Measurements from ENCODE around the gene TNRC18. TPM values are rescaled to one million over a fixed set of nuclear protein-coding genes. Genes with fewer than 3 reads are reported as not detected.

The TNRC18 gene
- total and polyA plus RNA-seq, 9 of the 15 experiments (the other 6 are each of a cell fraction or from before 2014, with no cell fraction given): 0.03 to 43.2 (median 18.0) TPM

GRCh38 chr7:5428478-5429252 is 5.0 kb upstream of the TNRC18 start:
- FAIRE-seq (peak; percentile 82), DNase-seq (ENCODE audit: extremely low read depth in 1 of 4, low spot score in 3 of 4) (peak; percentile 45 to 85 (median 53)), ATAC-seq (peak; percentile 61)
- peak overlapping the region; percentile 92 to 95 for H3K9ac ChIP-seq (ENCODE audit: insufficient read depth in 1 of 2, low read depth in 2 of 2, low read length in 2 of 2)
- 39% methylated on average over 34 of the region's 46 CpGs for WGBS (ENCODE audit: insufficient coverage, low coverage, missing lambda C conversion rate)
- H2AFZ ChIP-seq (ENCODE audit: low read depth, low read length): peak overlapping the region; percentile 74
- peak overlapping the region; percentile 77 for H3K4me2 ChIP-seq (ENCODE audit: insufficient read depth, low read length)
- H3K27ac ChIP-seq (ENCODE audit: extremely low read depth, low read depth, low read length): peak overlapping the region; percentile 98
- peak overlapping the region; percentile 31 for H3K4me3 ChIP-seq
- CTCF ChIA-PET (ENCODE audit: low intra/inter-chr PET ratio): no interaction called here
- H3K9me1 ChIP-seq (ENCODE audit: control insufficient read depth, insufficient read depth, low read length): no peaks in the 10 kb centered on the region
- H3K79me2 ChIP-seq (ENCODE audit: control insufficient read depth, insufficient read depth, low read length): peaks cover 58% of the 10 kb centered on the region
- peaks cover 39 to 69% of the 10 kb centered on the region in 2 experiments for H3K4me1 ChIP-seq (replicated peaks in 1 of 2; ENCODE audit: control insufficient read depth in 2 of 2, insufficient read depth in 2 of 2, low read length in 2 of 2)
- no peaks in the 10 kb centered on the region for H3K36me3 ChIP-seq (ENCODE audit: control insufficient read depth, insufficient read depth, low read length)
- in situ Hi-C loops (cut with MboI) (no loop called here), intact Hi-C loops (cut with micrococcal nuclease) (no loop called here)
- H3K27me3 ChIP-seq (ENCODE audit: control insufficient read depth in 2 of 2, insufficient read depth in 2 of 2, low read length in 2 of 2): no peaks in the 10 kb centered on the region
- POLR2A ChIA-PET: interaction anchor here (0.6 to 1.9 kb wide), 7 partner anchors 14 to 146 kb away, joined by 3 to 10 read pairs (median 4); no protein-coding TSS in a partner anchor
- no TSS peak for BruUV-seq (replicated peaks)
- H4K20me1 ChIP-seq (replicated peaks; ENCODE audit: control insufficient read depth, insufficient read depth, low read length): no peaks in the 10 kb centered on the region
- no peaks in the 10 kb centered on the region for H3K9me3 ChIP-seq (replicated peaks; ENCODE audit: control insufficient read depth, insufficient read depth, low read depth, low read length)
- peak; percentile 70; the same call in 1 of the 2 replicates for TF ChIP-seq E2F1 (CRISPR knock-in tag; IDR thresholded peaks at IDR 0.05)
- TF ChIP-seq BACH1 (tag; IDR thresholded peaks at IDR 0.05): 0 out of 2 replicates have a peak, but pooled peaks have one; percentile 23
- no peak for TF ChIP-seq MCM7 (IDR thresholded peaks at IDR 0.05)
- TF ChIP-seq CEBPB (tag; IDR thresholded peaks at IDR 0.05): peak; percentile 83
- TF ChIP-seq XRCC5 (IDR thresholded peaks at IDR 0.05; ENCODE audit: low read depth, low read length): 0 out of 2 replicates have a peak, but pooled peaks have one; percentile 55
- TF ChIP-seq MGA (IDR thresholded peaks at IDR 0.05): peak; percentile 90
- TF ChIP-seq ZNF431 (CRISPR knock-in tag; IDR thresholded peaks at IDR 0.05): peak; percentile 52; the same call in 1 of the 2 replicates
- TF ChIP-seq DIDO1 (tag; IDR thresholded peaks at IDR 0.05; ENCODE audit: low read depth): no peak
